Thyroid gland (tissue), 4 donors: ENCODE measurements around the gene ABHD2.

Experiments used
- POLR2A ChIP-seq, 2 donors: fragments of 450-650 bp; IDR thresholded peaks; one replicate each; pipeline ENCODE4 v1.6.1; 2017; ENCODE audit warnings: antibody characterized with exemption in 2 of 2, mild to moderate bottlenecking in 2 of 2, moderate library complexity in 1 of 2
- TF ChIP-seq, protein P1 (sequence below), 6 experiments: fragments of 200-600 bp in 3 of 6; fragments of 450-650 bp in 3 of 6; sonication (generic) in 3 of 6; IDR thresholded peaks; one replicate each; pipeline ENCODE4 v1.5.1; 2016 to 2019; ENCODE audit warnings: antibody characterized with exemption in 6 of 6, mild to moderate bottlenecking in 2 of 6, inconsistent platforms in 1 of 6, moderate library complexity in 1 of 6

GRCh38 chr15:89155656-89156055 is 67.4 kb downstream of the ABHD2 start:
- TF ChIP-seq, protein P1, sequence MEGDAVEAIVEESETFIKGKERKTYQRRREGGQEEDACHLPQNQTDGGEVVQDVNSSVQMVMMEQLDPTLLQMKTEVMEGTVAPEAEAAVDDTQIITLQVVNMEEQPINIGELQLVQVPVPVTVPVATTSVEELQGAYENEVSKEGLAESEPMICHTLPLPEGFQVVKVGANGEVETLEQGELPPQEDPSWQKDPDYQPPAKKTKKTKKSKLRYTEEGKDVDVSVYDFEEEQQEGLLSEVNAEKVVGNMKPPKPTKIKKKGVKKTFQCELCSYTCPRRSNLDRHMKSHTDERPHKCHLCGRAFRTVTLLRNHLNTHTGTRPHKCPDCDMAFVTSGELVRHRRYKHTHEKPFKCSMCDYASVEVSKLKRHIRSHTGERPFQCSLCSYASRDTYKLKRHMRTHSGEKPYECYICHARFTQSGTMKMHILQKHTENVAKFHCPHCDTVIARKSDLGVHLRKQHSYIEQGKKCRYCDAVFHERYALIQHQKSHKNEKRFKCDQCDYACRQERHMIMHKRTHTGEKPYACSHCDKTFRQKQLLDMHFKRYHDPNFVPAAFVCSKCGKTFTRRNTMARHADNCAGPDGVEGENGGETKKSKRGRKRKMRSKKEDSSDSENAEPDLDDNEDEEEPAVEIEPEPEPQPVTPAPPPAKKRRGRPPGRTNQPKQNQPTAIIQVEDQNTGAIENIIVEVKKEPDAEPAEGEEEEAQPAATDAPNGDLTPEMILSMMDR (IDR thresholded peaks at IDR 0.05) = no peak
- no peak for TF ChIP-seq POLR2A (IDR thresholded peaks at IDR 0.05)
